Neuron (in vitro differentiated cells): Measurements from ENCODE around the gene CHMP1A.
"Not testable (repeated sequence)": the region's sequence is repeated elsewhere in the genome, so short reads cannot be mapped to it uniquely, and the experiment has no call there.

Experiments used
- H2AFZ ChIP-seq: one replicate; pipeline ENCODE4 v1.6.1; 2013; ENCODE audit warnings: low read depth, mild to moderate bottlenecking, inconsistent platforms, low read length, moderate library complexity
- H3K27me3 ChIP-seq: one replicate; pipeline ENCODE4 v1.6.1; 2013; ENCODE audit warnings: low read length; ENCODE audit not compliant: insufficient read depth
- H3K36me3 ChIP-seq: one replicate; pipeline ENCODE4 v1.6.1; 2013; ENCODE audit warnings: low read length; ENCODE audit not compliant: insufficient read depth
- H3K4me1 ChIP-seq: one replicate; pipeline ENCODE4 v1.6.1; 2013; ENCODE audit warnings: low read length; ENCODE audit not compliant: insufficient read depth
- H3K4me3 ChIP-seq: 2 replicates; pipeline ENCODE4 v1.5.1; 2013; ENCODE audit warnings: mild to moderate bottlenecking, low read length, moderate library complexity
- H3K9me3 ChIP-seq: one replicate; pipeline ENCODE4 v1.6.1; 2013; ENCODE audit warnings: low read length

CHMP1A gene

DNA sequence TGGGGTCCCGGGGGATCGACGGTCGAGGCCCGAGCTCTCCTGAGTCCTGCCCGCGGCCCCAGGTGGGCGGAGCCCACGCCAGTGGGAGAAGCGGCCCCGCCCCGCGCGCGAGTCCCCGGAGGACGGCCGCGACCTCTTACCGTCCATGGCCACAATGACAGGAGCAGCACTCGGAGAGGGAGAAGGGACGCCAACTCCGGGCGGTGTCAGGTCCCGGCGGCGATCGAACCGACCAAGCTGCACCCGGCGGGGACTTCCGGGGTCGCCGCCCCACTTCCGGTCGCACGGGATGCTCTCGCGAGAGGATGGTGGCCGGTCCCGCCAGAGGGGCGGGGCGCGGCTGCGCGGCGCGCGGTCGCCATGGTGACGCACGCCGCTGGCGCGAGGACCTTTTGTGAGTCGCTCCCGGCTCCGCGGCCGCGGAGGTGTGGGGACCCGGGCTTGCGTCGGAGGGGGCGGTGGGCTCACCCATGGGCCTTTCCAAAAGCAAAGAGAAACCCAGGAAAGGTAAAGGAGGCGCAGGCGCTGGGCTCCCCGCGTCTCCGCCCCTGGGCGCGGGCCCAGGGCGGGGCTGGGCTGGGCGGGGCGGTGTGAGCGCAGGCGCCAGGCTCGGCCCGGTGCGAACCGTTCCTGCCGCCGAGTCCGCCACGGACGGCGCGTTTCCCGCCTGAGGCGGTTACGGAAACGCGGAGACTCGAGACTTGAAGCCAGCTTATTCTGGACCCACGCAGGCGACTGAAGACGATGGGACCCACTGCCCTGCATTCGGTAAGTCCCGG lies at the start of gene CHMP1A, which contains the start of gene SPATA33:
CHMP1A (minus strand) TSS at position 267 of the 779 bp plus-strand sequence; CDS start at position 147, 120 bp downstream.
SPATA33 (plus strand) TSS at position 395 of the 779 bp plus-strand sequence; CDS start at position 471, 76 bp downstream.
- peak within 1 kb of the TSS; percentile 92 for H3K4me3 ChIP-seq
- H3K27me3 ChIP-seq: no peaks in the 10 kb centered on the region
- H2AFZ ChIP-seq: peak within 1 kb of the TSS; percentile 77
- peaks cover 3% of the 10 kb centered on the region for H3K9me3 ChIP-seq
- H3K4me1 ChIP-seq: peaks cover 13% of the 10 kb centered on the region
- H3K36me3 ChIP-seq: peaks cover 40% of the 10 kb centered on the region

DNA sequence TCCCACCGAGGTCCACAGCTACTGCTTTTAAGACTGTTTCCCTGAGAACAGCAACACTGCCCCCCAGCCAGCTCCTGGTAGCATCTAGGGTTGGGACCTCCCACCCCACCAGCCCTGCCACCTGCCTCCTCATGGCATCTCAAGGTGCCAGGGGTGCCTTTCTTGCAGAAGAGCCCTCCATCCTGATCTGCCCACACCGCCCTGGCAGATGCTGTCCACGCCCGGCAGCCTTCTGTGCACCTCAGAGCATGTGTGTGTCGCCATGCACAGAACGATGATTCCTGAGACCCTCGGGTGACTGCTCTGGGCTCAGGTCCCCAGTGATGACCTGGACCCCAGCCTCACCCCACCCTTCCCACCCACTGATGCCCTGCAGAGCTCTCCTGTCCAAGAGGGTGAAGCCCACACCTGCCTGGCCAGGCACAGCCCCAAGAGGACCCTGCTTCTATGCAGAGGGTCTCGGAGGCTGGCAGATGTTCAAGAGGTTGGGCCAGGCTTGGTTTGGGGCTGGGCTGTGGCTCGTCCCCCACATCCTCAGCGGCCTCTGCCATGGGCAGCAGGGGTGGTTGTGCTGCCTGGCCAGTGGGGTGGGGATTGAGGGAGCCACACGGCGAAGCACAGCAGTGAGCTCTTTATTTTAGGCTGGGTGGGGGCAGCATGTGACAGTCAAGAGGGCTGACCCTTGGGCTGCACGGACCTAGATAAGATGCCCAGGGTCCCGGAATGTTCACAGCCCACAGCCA lies 49.2 kb upstream of the CHMP1A start:
- Histone ChIP-seq H3K9me3 (no peaks in the 10 kb centered on the region), H3K27me3 (no peaks in the 10 kb centered on the region), H2AFZ (no peak overlapping the region), H3K4me3 (no peak overlapping the region), H3K36me3 (peaks cover 15% of the 10 kb centered on the region), H3K4me1 (peaks cover 2% of the 10 kb centered on the region)

DNA sequence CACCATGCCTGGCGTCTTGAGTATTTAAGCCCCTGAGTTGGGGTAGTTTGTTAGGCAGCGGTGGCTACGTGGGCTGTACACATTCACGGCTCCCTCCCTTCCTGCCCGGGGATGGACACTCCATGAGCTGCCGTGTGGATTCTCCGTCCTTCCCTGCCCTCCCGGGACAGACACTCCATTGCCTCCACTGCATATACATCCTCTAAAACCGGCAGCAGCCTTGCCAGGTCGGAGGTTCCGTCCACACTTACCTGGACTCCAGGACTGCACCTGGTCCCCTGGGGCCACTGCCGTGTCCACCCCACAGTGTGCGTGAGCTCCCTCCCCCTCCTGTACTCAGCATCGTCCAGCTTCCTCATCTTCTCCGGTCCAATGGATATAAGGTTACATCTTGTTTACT lies 47.5 kb upstream of the CHMP1A start:
- no peak overlapping the region for H3K4me3 ChIP-seq
- H3K4me1 ChIP-seq: peaks cover 10% of the 10 kb centered on the region
- peaks cover 10% of the 10 kb centered on the region for H3K36me3 ChIP-seq
- no peaks in the 10 kb centered on the region for H3K9me3 ChIP-seq
- no peaks in the 10 kb centered on the region for H3K27me3 ChIP-seq
- H2AFZ ChIP-seq: no peak overlapping the region

DNA sequence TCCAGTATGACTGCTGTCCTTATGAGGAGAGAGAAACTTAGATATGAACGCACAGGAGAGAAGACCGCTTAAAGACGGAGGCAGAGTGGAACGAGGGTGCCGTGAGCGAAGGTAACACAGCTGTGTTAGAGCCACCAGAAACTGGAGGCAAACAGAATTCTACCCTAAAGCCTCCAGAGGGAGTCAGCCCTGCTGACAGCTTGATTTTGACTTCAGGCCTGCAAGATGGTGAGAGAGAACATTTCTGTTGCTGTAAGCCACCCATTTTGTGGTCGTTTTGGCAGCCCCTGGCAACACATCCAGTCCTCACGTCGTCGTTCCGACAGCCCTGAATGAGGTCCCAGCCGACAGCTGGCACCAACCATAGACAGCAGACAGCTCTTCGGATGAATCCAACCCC lies 46.8 kb upstream of the CHMP1A start:
- Histone ChIP-seq H3K4me3 (no peak overlapping the region), H3K4me1 (peaks cover 12% of the 10 kb centered on the region), H3K9me3 (no peaks in the 10 kb centered on the region), H2AFZ (no peak overlapping the region), H3K36me3 (peaks cover 6% of the 10 kb centered on the region), H3K27me3 (no peaks in the 10 kb centered on the region)

DNA sequence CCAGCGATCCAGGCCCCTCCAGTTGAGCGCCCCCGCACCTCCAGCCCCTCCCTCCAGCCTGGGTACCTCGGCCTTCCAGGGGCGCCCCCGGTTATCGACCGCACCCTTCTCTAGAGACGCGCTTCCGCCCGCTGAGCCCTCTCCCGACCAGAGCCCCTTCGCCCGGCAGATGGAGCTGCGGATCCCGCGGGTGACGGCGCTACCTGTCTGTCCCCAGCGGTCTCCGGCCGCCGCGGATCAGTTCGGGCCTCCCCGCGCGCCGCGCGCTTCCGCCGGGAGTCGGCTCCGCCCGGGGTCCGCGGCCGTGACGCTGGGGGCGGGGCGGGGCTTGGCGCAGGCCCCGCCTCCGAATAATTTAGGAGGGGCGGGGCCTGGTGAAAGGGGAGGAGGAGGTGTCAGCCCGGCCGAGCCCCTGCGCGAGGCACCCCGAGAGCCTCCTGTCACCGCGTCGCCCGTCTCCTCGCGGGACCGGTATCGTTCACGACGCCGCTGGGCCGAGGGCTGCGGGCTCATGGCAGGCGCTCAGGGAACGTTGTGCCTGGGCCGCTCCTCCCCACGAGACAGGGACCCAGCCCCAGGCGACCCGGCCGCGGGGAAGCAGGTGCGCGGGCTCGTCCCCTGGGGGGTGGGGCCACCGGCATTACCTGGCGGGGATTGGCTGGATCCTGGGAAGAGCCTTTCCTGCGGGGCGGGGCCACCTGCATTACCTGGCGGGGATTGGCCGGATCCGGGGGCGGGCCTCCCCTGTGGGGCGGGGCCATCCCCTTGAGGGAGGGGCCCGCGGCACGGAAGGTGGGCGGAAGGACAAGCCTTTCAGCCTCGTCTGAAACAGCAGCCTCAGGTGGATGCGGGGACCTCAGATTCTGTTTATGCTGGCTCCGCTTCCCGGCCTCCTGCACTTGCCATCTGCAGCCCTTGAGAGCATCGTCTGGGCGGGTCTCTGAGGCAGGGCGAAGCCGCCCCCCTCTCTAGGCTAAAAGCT lies 44.2 kb upstream of the CHMP1A start, which contains the start of gene SPATA2L:
SPATA2L (minus strand) TSS at position 281 of the 982 bp plus-strand sequence. CDS start 473 bp downstream, outside the sequence.
- peak within 1 kb of the TSS; percentile 64 for H2AFZ ChIP-seq
- H3K4me3 ChIP-seq: peak within 1 kb of the TSS; percentile 73

DNA sequence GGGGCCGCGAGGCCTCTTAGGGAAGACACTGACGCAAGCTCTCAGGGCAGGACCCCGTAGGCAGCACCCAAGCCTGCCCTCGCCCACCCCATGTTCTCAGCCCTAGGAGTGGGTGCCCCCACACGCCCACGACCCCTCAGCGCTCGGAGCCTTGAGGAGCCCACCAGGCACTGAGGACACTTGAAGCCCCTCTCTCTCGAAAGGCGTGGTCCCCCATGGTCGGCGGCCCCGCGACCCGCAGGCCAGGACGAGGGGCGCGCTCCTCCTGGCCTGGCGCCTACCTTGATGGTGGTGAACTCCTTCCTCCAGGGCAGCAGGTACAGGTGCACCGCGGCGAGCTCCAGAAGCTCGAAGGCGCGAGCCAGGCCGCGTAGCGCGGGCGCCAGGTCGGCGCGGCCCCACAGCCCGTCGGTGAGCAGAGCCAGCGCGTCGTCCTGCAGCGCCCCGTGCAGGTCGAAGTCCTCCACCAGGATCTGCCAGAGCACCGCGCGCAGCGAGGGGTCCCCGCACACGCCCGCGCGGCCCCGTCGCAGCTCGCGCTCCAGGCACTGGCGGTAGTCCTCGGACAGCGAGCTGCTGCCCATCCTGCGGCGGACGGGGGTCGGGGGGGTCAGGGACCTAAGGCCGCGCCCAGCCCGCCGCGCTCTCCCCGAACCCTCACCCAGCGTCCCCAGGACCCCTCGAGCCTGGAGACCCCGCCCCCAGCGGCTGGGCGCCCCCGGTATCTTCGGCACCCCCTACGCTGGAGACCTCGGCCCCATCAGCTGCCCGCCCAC lies 43.3 kb upstream of the CHMP1A start:
- Histone ChIP-seq H2AFZ (peak overlapping the region; percentile 64), H3K9me3 (no peaks in the 10 kb centered on the region)

More for the DNA sequence above, 44.2 kb upstream of the CHMP1A start, which contains the start of gene SPATA2L:
- H3K9me3 ChIP-seq: no peaks in the 10 kb centered on the region
- peaks cover 4% of the 10 kb centered on the region for H3K36me3 ChIP-seq
- no peaks in the 10 kb centered on the region for H3K27me3 ChIP-seq
- peaks cover 12% of the 10 kb centered on the region for H3K4me1 ChIP-seq

DNA sequence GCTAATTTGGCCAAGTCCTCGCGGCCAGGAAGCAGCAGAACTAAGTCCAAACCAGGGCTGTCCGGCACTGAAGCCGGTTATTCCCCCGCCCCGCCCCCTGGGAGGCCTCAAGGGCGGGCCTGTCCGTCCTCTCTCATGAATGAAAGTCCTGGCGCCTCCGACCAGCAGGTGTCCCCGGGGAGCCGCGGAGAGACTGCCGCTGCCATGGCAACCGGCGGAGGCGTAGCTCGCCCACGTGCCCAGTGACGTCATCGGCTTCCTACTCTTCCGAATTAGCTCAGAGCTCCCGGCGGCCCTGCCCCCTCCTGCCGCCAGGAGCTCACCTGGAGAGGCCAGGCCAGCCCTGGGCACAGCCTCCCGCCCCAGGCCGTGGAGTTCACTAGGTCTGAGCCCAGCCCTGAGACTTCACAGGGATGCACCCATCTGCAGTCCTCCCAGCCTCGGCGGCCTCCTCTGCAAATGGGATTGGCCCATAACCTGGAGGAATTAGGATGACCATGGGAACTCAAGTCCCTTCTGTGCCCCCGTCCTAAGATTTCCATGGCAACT lies 42.7 kb upstream of the CHMP1A start:
- H3K27me3 ChIP-seq: no peaks in the 10 kb centered on the region
- H2AFZ ChIP-seq: peak overlapping the region; percentile 3
- H3K4me1 ChIP-seq: peaks cover 12% of the 10 kb centered on the region
- H3K9me3 ChIP-seq: no peaks in the 10 kb centered on the region
- peak overlapping the region; percentile 73 for H3K4me3 ChIP-seq
- peaks cover 14% of the 10 kb centered on the region for H3K36me3 ChIP-seq

More for the DNA sequence above, 43.3 kb upstream of the CHMP1A start:
- Histone ChIP-seq H3K4me1 (peaks cover 12% of the 10 kb centered on the region), H3K27me3 (no peaks in the 10 kb centered on the region), H3K4me3 (peak overlapping the region; percentile 73), H3K36me3 (peaks cover 11% of the 10 kb centered on the region)

DNA sequence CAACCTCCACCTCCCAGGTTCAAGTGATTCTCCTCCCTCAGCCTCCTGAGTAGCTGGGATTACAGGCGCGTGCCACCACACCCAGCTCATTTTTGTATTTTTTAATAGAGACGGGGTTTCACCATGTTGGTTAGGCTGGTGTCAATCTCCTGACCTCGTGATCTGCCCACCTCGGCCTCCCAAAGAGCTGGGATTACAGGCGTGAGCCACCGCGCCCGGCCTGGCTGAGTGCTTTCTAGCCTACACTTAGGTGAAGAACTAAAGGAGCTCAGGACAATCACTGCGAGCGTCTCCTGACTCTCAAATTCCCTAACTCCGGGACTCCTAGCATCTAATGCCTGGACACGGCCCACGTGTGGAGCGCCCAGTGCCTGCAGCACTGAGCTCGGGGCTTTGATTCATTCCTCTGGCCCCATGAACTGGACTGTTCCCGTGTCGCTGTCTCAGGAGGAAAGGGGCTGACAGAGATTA lies 42.2 kb upstream of the CHMP1A start:
- not testable (repeated sequence) for H3K27me3 ChIP-seq, H3K9me3 ChIP-seq
- peak overlapping the region; percentile 3 for H2AFZ ChIP-seq
- peak overlapping the region; percentile 23 for H3K4me3 ChIP-seq
- H3K4me1 ChIP-seq: peaks cover 12% of the 10 kb centered on the region
- H3K36me3 ChIP-seq: peaks cover 19% of the 10 kb centered on the region

DNA sequence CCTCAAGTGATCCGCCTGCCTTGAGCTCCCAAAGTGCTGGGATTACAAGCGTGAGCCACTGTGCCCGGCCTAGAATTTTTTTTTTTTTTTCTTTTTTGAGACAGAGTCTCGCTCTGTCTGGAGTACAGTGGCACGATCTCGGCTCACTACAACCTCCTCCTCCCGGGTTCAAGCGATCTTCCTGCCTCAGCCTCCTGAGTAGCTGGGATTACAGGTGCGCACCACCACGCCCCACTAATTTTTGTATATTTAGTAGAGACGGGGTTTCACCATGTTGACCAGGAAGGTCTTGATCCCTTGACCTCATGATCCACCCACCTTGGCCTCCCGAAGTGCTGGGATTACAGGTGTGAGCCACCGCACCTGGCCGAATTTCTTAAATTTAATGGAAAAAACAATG lies 41.2 kb upstream of the CHMP1A start:
- not testable (repeated sequence) for H3K4me3 ChIP-seq, H3K9me3 ChIP-seq, H3K27me3 ChIP-seq, H2AFZ ChIP-seq
- H3K4me1 ChIP-seq: peaks cover 12% of the 10 kb centered on the region
- peaks cover 26% of the 10 kb centered on the region for H3K36me3 ChIP-seq

DNA sequence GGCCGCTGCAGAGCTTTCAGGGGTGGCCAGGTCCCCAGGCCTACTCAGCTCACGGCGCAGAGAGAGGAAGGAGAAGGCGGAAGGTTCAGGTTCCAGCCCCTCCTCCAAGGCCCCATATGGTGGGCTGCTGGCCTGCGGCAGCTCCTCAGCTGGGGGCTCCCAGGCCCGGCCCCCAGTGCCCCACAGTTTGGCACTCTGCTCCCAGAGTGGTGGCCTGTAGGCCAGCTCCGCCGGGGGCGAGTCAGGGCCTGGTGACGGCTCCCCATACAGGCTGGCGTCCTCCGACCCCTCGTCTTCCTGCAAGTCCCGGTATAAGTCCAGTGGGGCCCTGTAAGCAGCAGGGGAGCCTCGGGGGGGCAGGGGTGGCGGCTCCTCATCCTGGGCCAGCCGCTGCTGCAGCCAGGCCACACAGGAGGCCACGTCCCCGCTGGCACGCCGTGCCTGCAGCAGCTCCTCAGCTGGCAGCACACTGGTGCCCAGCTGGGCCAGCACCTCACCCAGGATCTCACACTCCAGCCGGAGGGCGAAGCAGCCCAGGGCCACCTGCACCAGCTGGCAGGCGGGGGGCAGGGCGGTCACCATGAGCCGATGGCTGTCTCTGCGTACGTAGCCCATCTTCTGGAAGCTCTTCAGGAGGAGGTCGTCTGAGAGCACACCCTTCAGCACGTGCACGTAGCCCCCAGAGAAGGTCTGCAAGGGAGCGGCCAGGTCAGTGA lies 40.3 kb upstream of the CHMP1A start:
- peaks cover 34% of the 10 kb centered on the region for H3K36me3 ChIP-seq
- H3K27me3 ChIP-seq: no peaks in the 10 kb centered on the region
- H3K4me1 ChIP-seq: peaks cover 12% of the 10 kb centered on the region
- no peaks in the 10 kb centered on the region for H3K9me3 ChIP-seq
- no peak overlapping the region for H3K4me3 ChIP-seq
- no peak overlapping the region for H2AFZ ChIP-seq

DNA sequence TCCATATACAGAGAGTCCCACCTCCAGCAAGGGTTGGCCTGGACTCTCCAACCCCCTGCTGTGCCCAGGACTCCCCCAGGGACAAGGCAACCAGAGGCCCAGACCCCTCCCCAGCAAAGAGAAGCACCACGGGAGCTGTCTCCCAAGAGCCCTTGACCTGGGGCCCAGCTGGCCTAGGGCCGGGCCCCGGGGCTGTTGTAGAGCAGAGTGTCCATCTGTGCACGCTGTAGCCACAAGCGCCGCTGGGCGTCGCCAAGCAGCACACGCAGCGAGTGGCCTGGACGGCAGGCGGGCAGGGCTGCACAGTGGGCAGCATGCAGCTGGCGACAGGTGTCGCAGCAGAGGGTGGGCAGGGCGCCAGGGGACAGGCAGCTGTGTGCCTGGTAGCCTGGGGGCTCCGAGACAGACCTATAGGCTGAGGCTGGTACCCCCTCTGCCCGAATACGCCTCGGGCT lies 39.7 kb upstream of the CHMP1A start:
- H3K27me3 ChIP-seq: no peaks in the 10 kb centered on the region
- H2AFZ ChIP-seq: no peak overlapping the region
- H3K4me3 ChIP-seq: no peak overlapping the region
- no peaks in the 10 kb centered on the region for H3K9me3 ChIP-seq
- H3K36me3 ChIP-seq: peaks cover 38% of the 10 kb centered on the region
- H3K4me1 ChIP-seq: peaks cover 12% of the 10 kb centered on the region
